ENCODE results near the gene USP35.
A peak's percentile ranks its signal among the peaks of the same experiment; 100 is the strongest.

The USP35 gene

GRCh38 chr11:78210000-78210608 is 21.4 kb downstream of the USP35 start:
- Mint-ChIP-seq H3K4me1 (no peaks in the 10 kb centered on the region), H3K36me3 (peaks cover 26 to 58% of the 10 kb centered on the region in 2 donors), H3K9me3 (no peaks in the 10 kb centered on the region), H3K4me3 (no peak overlapping the region), H3K27ac (peak overlapping the region; percentile 48), H3K27me3 (no peaks in the 10 kb centered on the region)
- no peak for ATAC-seq (replicated peaks)
- no peak for DNase-seq

- no peak for ATAC-seq (replicated peaks)
- Mint-ChIP-seq H3K36me3 (peaks cover 26 to 62% of the 10 kb centered on the region in 2 donors), H3K27me3 (no peaks in the 10 kb centered on the region), H3K4me1 (no peaks in the 10 kb centered on the region), H3K4me3 (no peak overlapping the region), H3K9me3 (no peaks in the 10 kb centered on the region), H3K27ac (peak overlapping the region; percentile 25)
- no peak for DNase-seq
These were observed 22.8 kb downstream of the USP35 start for GRCh38 chr11:78211565-78211964.

- H3K36me3 Mint-ChIP-seq, result peaks cover 24 to 60% of the 10 kb centered on the region in 2 donors
- no peaks in the 10 kb centered on the region for H3K9me3 Mint-ChIP-seq
- no peaks in the 10 kb centered on the region for H3K27me3 Mint-ChIP-seq
- H3K4me3 Mint-ChIP-seq, result no peak overlapping the region
- H3K27ac Mint-ChIP-seq, result peak overlapping the region; percentile 43
- H3K4me1 Mint-ChIP-seq, result peaks cover 0 to 2% of the 10 kb centered on the region in 2 donors
- no peak for DNase-seq
- no peak for ATAC-seq (replicated peaks)
These were observed 24.1 kb downstream of the USP35 start for GRCh38 chr11:78212586-78213371.

GRCh38 chr11:78213526-78214330 is 25.0 kb downstream of the USP35 start:
- H3K4me3 Mint-ChIP-seq, result no peak overlapping the region
- H3K36me3 Mint-ChIP-seq, result peaks cover 28 to 63% of the 10 kb centered on the region in 2 donors
- no peaks in the 10 kb centered on the region for H3K9me3 Mint-ChIP-seq
- ATAC-seq (replicated peaks), result no peak
- peaks cover 0 to 2% of the 10 kb centered on the region in 2 donors for H3K4me1 Mint-ChIP-seq
- no peaks in the 10 kb centered on the region for H3K27me3 Mint-ChIP-seq
- H3K27ac Mint-ChIP-seq, result no peak overlapping the region
- no peak for DNase-seq

- H3K27ac Mint-ChIP-seq, result no peak overlapping the region
- DNase-seq, result no peak
- no peaks in the 10 kb centered on the region for H3K27me3 Mint-ChIP-seq
- no peak for ATAC-seq (replicated peaks)
- H3K4me1 Mint-ChIP-seq, result peaks cover 0 to 2% of the 10 kb centered on the region in 2 donors
- no peaks in the 10 kb centered on the region for H3K9me3 Mint-ChIP-seq
- no peak overlapping the region for H3K4me3 Mint-ChIP-seq
- peaks cover 27 to 63% of the 10 kb centered on the region in 2 donors for H3K36me3 Mint-ChIP-seq
These were observed 25.8 kb downstream of the USP35 start for GRCh38 chr11:78214331-78215194.

GRCh38 chr11:78216021-78216420 is 27.3 kb downstream of the USP35 start:
- no peak for ATAC-seq (replicated peaks)
- H3K9me3 Mint-ChIP-seq, result no peaks in the 10 kb centered on the region
- peaks cover 23 to 54% of the 10 kb centered on the region in 2 donors for H3K36me3 Mint-ChIP-seq
- no peaks in the 10 kb centered on the region for H3K27me3 Mint-ChIP-seq
- H3K27ac Mint-ChIP-seq, result no peak overlapping the region
- H3K4me1 Mint-ChIP-seq, result peaks cover 4% of the 10 kb centered on the region in 2 donors
- no peak for DNase-seq
- H3K4me3 Mint-ChIP-seq, result no peak overlapping the region

- Mint-ChIP-seq H3K36me3 (peaks cover 30 to 54% of the 10 kb centered on the region in 2 donors), H3K27ac (peak overlapping the region; percentile 3), H3K4me3 (no peak overlapping the region), H3K4me1 (peaks cover 5 to 7% of the 10 kb centered on the region in 2 donors), H3K9me3 (no peaks in the 10 kb centered on the region), H3K27me3 (no peaks in the 10 kb centered on the region)
- DNase-seq (no peak), ATAC-seq (replicated peaks) (no peak)
These were observed 28.0 kb downstream of the USP35 start for GRCh38 chr11:78216571-78217287.

- Mint-ChIP-seq H3K4me1 (peaks cover 7% of the 10 kb centered on the region in 2 donors), H3K9me3 (no peaks in the 10 kb centered on the region), H3K36me3 (peaks cover 30 to 53% of the 10 kb centered on the region in 2 donors), H3K27me3 (no peaks in the 10 kb centered on the region), H3K4me3 (no peak overlapping the region), H3K27ac (no peak overlapping the region)
- no peak for DNase-seq
- ATAC-seq (replicated peaks), result no peak
These were observed 29.2 kb downstream of the USP35 start for GRCh38 chr11:78217650-78218541.

GRCh38 chr11:78218707-78219492 is 30.2 kb downstream of the USP35 start:
- Mint-ChIP-seq H3K36me3 (peaks cover 34 to 59% of the 10 kb centered on the region in 2 donors), H3K4me3 (no peak overlapping the region), H3K4me1 (peaks cover 16 to 17% of the 10 kb centered on the region in 2 donors), H3K9me3 (no peaks in the 10 kb centered on the region), H3K27me3 (no peaks in the 10 kb centered on the region), H3K27ac (no peak overlapping the region)
- ATAC-seq (replicated peaks) (no peak), DNase-seq (no peak)

GRCh38 chr11:78219493-78220217 is 30.9 kb downstream of the USP35 start:
- Mint-ChIP-seq H3K4me1 (peaks cover 22 to 25% of the 10 kb centered on the region in 2 donors), H3K9me3 (no peaks in the 10 kb centered on the region), H3K36me3 (peaks cover 37 to 58% of the 10 kb centered on the region in 2 donors), H3K4me3 (no peak overlapping the region), H3K27ac (no peak overlapping the region), H3K27me3 (no peaks in the 10 kb centered on the region)
- no peak for DNase-seq
- no peak for ATAC-seq (replicated peaks)

GRCh38 chr11:78220218-78221157 is 31.8 kb downstream of the USP35 start:
- Mint-ChIP-seq H3K36me3 (peaks cover 45 to 61% of the 10 kb centered on the region in 2 donors), H3K27ac (no peak overlapping the region), H3K4me3 (no peak overlapping the region), H3K27me3 (no peaks in the 10 kb centered on the region), H3K4me1 (peaks cover 29 to 33% of the 10 kb centered on the region in 2 donors), H3K9me3 (no peaks in the 10 kb centered on the region)
- ATAC-seq (replicated peaks) (no peak), DNase-seq (no peak)

Data from stimulated activated naive B cell treated with anti-CD40 and anti-IgM and Interleukin-4, amounts not matched to agents 10 μg/mL and 1 μg/mL and 100 μg/mL, for 72 hours (primary cell).